Measurements from ENCODE around the gene PGAP2. TPM values are rescaled to one million over a fixed set of nuclear protein-coding genes. Genes with fewer than 3 reads are reported as not detected.

The PGAP2 gene
- total and polyA plus RNA-seq, 2 of the 13 experiments (the other 11 are each of a cell fraction or from before 2014, with no cell fraction given), result 21.5 to 47.8 TPM

DNA sequence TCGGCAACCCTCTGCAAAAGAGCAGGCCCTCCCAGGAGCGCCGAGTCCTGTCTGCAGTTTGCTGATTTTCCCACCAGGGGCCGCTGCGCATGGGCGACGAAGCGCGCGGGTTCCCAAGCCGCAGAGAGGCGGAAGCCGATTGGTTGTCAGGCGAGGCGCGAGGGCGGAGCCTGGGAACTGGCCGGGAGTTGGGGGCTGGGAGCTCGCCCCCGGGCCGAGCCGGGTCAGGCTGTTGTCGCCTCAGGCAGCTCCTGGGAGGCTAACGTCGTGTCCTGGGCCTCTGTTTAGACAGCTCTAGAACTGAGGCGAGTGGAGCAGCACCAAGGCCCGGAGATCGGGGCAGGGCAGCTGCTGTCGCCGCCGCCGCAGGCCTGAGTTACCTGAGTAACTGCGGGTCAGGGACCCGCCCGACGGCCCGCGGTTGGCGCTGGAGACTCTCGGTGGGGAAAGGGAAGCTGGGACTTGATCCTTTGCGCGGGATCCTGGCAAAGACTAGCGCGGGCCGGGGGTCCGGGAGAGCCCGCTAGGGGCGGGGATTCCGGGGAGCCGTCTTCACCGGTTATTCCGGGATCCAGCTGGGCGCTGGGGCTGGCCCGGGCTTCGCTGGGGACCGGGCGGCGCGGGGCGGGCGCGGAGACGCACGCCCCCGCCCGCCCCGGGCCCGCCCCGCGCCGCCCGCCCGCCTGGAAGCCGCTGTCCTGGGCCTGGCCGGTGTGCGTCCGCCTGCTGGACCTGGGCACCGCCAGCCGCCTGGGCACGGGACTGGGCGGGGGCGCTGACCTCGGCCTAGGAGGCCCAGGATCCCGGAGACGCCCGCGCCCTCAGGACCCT lies 46.8 kb downstream of the PGAP2 start, which contains the start of gene STIM1:
Gene STIM1, plus strand, starts transcription at position 688 of the 831 bp plus-strand sequence. CDS start 607 bp downstream, outside the sequence.
- Histone ChIP-seq H3K36me3 (replicated peaks in 1 of 2; ENCODE audit: control insufficient read depth in 1 of 2, insufficient read depth in 2 of 2, low read length in 2 of 2) (no peaks in the 10 kb centered on the region), H3K79me2 (ENCODE audit: insufficient read depth, low read length) (peaks cover 44% of the 10 kb centered on the region), H3K27ac (ENCODE audit: extremely low read length, insufficient read depth, low read length) (peak within 1 kb of the TSS; percentile 86), H3K4me1 (ENCODE audit: insufficient read depth, low read length) (peaks cover 49% of the 10 kb centered on the region), H4K20me1 (ENCODE audit: insufficient read depth, low read length) (no peaks in the 10 kb centered on the region), H3K4me2 (ENCODE audit: low read depth, low read length) (peak within 1 kb of the TSS; percentile 96), H2AFZ (ENCODE audit: low read length) (peak within 1 kb of the TSS; percentile 18), H3K9ac (ENCODE audit: insufficient read depth, low read depth, low read length) (peak within 1 kb of the TSS; percentile 84), H3K27me3 (ENCODE audit: control insufficient read depth in 1 of 2, insufficient read depth in 2 of 2, low read length in 2 of 2) (no peaks in the 10 kb centered on the region; a peak in 1 of 5 replicates), H3K4me3 (replicated peaks in 1 of 3; ENCODE audit: insufficient read depth in 1 of 3, low read depth in 2 of 3, low read length in 3 of 3) (peak within 1 kb of the TSS; percentile 83 to 96 (median 87)), H3K9me3 (ENCODE audit: low read length) (no peaks in the 10 kb centered on the region)
- DNase-seq (ENCODE audit: low spot score) (peak; percentile 84), FAIRE-seq (peak; percentile 46), ATAC-seq (peak; percentile 88)
- intact Hi-C loops (cut with micrococcal nuclease; ENCODE audit: unreplicated experiment) (loop anchor here (1.0 to 5.0 kb wide), 6 partner anchors 14 to 217 kb away; partner anchors contain the start of gene RHOG), in situ Hi-C loops (cut with HindIII; ENCODE audit: extremely low pct_ligation_motif_present, low pct_unique_long_range_greater_than_20kb) (loop anchor here (10.0 kb wide), 1 partner anchor 110 kb away; no protein-coding TSS in a partner anchor)
- BruUV-seq (replicated peaks), result TSS peak; percentile 79
- CTCF ChIA-PET (ENCODE audit: low intra/inter-chr PET ratio, low total read pairs), result interaction anchor here (1.0 to 2.1 kb wide), 2 partner anchors 112 to 217 kb away, joined by 3 to 30 read pairs; no protein-coding TSS in a partner anchor
- POLR2A ChIA-PET, result interaction anchor here (0.6 to 3.4 kb wide), 26 partner anchors 11 to 476 kb away, joined by 3 to 44 read pairs (median 6); partner anchors contain the start of genes NUP98, RHOG and ZNF195
- WGBS (ENCODE audit: low lambda C conversion rate), result 0% methylated on average over 6 of the region's 87 CpGs
- TF ChIP-seq KDM3A (CRISPR knock-in tag; IDR thresholded peaks at IDR 0.05; ENCODE audit: low read depth) (0 out of 2 replicates have a peak, but pooled peaks have one; percentile 43), ZBTB3 (CRISPR knock-in tag; IDR thresholded peaks at IDR 0.05; ENCODE audit: borderline replicate concordance, low read depth) (no peak), NFATC3 (CRISPR knock-in tag; IDR thresholded peaks at IDR 0.05) (no peak), ZSCAN20 (CRISPR knock-in tag; IDR thresholded peaks at IDR 0.05; ENCODE audit: borderline replicate concordance) (peak; percentile 84), LBX2 (CRISPR knock-in tag; IDR thresholded peaks at IDR 0.05; ENCODE audit: borderline replicate concordance) (no peak), ARID4A (CRISPR knock-in tag; IDR thresholded peaks at IDR 0.05; ENCODE audit: borderline replicate concordance) (peak; percentile 71), PHF8 (CRISPR knock-in tag; IDR thresholded peaks at IDR 0.05) (peak; percentile 61), JARID2 (CRISPR knock-in tag; IDR thresholded peaks at IDR 0.05; ENCODE audit: insufficient replicate concordance) (no peak), CENPX (CRISPR knock-in tag; IDR thresholded peaks at IDR 0.05) (no peak), TCF12 (IDR thresholded peaks at IDR 0.05) (no peak), TCF12 (CRISPR knock-in tag; IDR thresholded peaks at IDR 0.05) (no peak), ZNF274 (CRISPR knock-in tag; IDR thresholded peaks at IDR 0.05) (no peak), HNRNPL (IDR thresholded peaks at IDR 0.05; ENCODE audit: low read depth, low read length) (peak; percentile 93)
- TF ChIP-seq, protein P1, sequence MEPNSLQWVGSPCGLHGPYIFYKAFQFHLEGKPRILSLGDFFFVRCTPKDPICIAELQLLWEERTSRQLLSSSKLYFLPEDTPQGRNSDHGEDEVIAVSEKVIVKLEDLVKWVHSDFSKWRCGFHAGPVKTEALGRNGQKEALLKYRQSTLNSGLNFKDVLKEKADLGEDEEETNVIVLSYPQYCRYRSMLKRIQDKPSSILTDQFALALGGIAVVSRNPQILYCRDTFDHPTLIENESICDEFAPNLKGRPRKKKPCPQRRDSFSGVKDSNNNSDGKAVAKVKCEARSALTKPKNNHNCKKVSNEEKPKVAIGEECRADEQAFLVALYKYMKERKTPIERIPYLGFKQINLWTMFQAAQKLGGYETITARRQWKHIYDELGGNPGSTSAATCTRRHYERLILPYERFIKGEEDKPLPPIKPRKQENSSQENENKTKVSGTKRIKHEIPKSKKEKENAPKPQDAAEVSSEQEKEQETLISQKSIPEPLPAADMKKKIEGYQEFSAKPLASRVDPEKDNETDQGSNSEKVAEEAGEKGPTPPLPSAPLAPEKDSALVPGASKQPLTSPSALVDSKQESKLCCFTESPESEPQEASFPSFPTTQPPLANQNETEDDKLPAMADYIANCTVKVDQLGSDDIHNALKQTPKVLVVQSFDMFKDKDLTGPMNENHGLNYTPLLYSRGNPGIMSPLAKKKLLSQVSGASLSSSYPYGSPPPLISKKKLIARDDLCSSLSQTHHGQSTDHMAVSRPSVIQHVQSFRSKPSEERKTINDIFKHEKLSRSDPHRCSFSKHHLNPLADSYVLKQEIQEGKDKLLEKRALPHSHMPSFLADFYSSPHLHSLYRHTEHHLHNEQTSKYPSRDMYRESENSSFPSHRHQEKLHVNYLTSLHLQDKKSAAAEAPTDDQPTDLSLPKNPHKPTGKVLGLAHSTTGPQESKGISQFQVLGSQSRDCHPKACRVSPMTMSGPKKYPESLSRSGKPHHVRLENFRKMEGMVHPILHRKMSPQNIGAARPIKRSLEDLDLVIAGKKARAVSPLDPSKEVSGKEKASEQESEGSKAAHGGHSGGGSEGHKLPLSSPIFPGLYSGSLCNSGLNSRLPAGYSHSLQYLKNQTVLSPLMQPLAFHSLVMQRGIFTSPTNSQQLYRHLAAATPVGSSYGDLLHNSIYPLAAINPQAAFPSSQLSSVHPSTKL (CRISPR knock-in tag; IDR thresholded peaks at IDR 0.05), result no peak; the same call in 1 of the 2 replicates

Data from HepG2 (cell line).